ENCODE data around the gene LTA4H. TPM values are rescaled to one million over a fixed set of nuclear protein-coding genes. Genes with fewer than 3 reads are reported as not detected.

Gene LTA4H
- total and polyA plus RNA-seq, 2 experiments from 2014 or later, result 35.0 to 90.5 TPM

GRCh38 chr12:96045566-96045965, 10.2 kb upstream of the LTA4H start:
- H3K27ac ChIP-seq, result no peak overlapping the region
- 97% methylated on average over 7 of the region's 7 CpGs for WGBS (ENCODE audit: low lambda C conversion rate, missing lambda C conversion rate)
- TF ChIP-seq EZH2 (IDR thresholded peaks at IDR 0.05; ENCODE audit: borderline replicate concordance), result no peak
- TF ChIP-seq, protein P1, sequence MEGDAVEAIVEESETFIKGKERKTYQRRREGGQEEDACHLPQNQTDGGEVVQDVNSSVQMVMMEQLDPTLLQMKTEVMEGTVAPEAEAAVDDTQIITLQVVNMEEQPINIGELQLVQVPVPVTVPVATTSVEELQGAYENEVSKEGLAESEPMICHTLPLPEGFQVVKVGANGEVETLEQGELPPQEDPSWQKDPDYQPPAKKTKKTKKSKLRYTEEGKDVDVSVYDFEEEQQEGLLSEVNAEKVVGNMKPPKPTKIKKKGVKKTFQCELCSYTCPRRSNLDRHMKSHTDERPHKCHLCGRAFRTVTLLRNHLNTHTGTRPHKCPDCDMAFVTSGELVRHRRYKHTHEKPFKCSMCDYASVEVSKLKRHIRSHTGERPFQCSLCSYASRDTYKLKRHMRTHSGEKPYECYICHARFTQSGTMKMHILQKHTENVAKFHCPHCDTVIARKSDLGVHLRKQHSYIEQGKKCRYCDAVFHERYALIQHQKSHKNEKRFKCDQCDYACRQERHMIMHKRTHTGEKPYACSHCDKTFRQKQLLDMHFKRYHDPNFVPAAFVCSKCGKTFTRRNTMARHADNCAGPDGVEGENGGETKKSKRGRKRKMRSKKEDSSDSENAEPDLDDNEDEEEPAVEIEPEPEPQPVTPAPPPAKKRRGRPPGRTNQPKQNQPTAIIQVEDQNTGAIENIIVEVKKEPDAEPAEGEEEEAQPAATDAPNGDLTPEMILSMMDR (IDR thresholded peaks at IDR 0.05; ENCODE audit: poor library complexity), result no peak
- TF ChIP-seq EZH2phosphoT487 (IDR thresholded peaks at IDR 0.05; ENCODE audit: low read depth, severe bottlenecking, unreplicated experiment), result no peak
- H4K20me1 ChIP-seq (ENCODE audit: insufficient read depth, poor library complexity, severe bottlenecking), result no peaks in the 10 kb centered on the region
- no peak overlapping the region for H3K4me2 ChIP-seq
- H3K79me2 ChIP-seq, result no peaks in the 10 kb centered on the region
- DNase-seq (ENCODE audit: low spot score), result no peak
- H2AFZ ChIP-seq, result no peak overlapping the region
- no peaks in the 10 kb centered on the region for H3K9me2 ChIP-seq (replicated peaks; ENCODE audit: insufficient read depth)
- H3K4me1 ChIP-seq (ENCODE audit: insufficient read depth), result peaks cover 10% of the 10 kb centered on the region
- H3K9me3 ChIP-seq (ENCODE audit: low read depth), result no peaks in the 10 kb centered on the region
- H3K27me3 ChIP-seq, result no peaks in the 10 kb centered on the region
- H3K4me3 ChIP-seq, result no peak overlapping the region
- no peaks in the 10 kb centered on the region for H3K36me3 ChIP-seq (replicated peaks; ENCODE audit: insufficient read depth, low read depth)

GRCh38 chr12:96044943-96045290, 9.5 kb upstream of the LTA4H start:
- TF ChIP-seq, protein P1 (IDR thresholded peaks at IDR 0.05; ENCODE audit: poor library complexity), result no peak
- TF ChIP-seq EZH2 (IDR thresholded peaks at IDR 0.05; ENCODE audit: borderline replicate concordance) (no peak), EZH2phosphoT487 (IDR thresholded peaks at IDR 0.05; ENCODE audit: low read depth, severe bottlenecking, unreplicated experiment) (no peak)
- no peak overlapping the region for H3K27ac ChIP-seq
- H3K36me3 ChIP-seq (replicated peaks; ENCODE audit: insufficient read depth, low read depth), result no peaks in the 10 kb centered on the region
- H4K20me1 ChIP-seq (ENCODE audit: insufficient read depth, poor library complexity, severe bottlenecking), result no peaks in the 10 kb centered on the region
- no peaks in the 10 kb centered on the region for H3K9me3 ChIP-seq (ENCODE audit: low read depth)
- no peaks in the 10 kb centered on the region for H3K27me3 ChIP-seq
- no peak overlapping the region for H2AFZ ChIP-seq
- no peaks in the 10 kb centered on the region for H3K79me2 ChIP-seq
- no peak overlapping the region for H3K4me3 ChIP-seq
- H3K4me2 ChIP-seq, result no peak overlapping the region
- H3K9me2 ChIP-seq (replicated peaks; ENCODE audit: insufficient read depth), result no peaks in the 10 kb centered on the region
- H3K4me1 ChIP-seq (ENCODE audit: insufficient read depth), result peaks cover 10% of the 10 kb centered on the region
- no peak for DNase-seq (ENCODE audit: low spot score)
- WGBS (ENCODE audit: low lambda C conversion rate, missing lambda C conversion rate), result 94% methylated on average over 2 of the region's 2 CpGs

DNA sequence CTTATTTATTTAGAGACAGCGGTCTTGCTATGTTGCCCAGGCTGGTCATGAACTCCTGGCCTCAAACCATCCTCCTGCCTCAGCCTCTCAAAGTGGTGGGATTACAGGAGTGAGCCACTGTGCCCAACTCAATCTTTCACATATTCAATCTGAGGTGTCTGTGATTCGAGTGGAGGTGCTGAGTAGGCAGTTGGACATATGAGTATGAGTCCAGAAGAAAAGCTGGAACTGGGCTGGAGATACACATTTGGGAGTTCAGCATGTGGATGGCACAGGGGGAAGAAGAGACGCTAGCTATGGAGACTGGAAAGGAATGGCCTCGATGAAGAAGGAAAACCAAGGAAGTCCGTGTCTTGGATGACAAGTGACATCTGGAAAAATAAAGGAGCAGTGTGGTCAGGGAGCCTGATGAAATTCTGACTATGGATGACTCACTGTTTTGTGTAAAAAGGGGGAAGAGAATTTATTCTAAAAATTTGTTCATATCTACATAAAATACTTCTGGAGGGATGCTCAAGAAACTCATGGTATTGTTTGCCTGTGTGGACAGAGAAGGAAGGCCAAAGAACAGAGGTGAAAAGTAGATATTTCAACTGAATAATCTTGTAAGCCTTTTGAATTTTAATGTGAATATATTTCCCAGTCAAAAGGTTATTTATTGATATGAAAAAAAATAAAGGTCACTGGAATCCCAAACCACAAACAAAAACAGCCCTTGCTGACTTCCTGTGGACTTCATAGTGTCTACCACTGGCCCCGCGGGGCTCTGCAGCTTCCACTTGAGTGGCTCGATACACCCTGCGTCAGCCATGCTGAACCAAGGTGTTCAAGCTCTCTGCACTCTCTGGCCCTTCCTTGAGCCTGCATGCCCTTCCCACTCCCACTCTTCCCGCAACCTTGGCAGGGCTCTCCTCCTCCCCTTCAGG, 8.9 kb upstream of the LTA4H start:
- H3K4me2 ChIP-seq, result no peak overlapping the region

More for the DNA sequence above, 8.9 kb upstream of the LTA4H start:
- no peaks in the 10 kb centered on the region for H4K20me1 ChIP-seq (ENCODE audit: insufficient read depth, poor library complexity, severe bottlenecking)
- H3K4me1 ChIP-seq (ENCODE audit: insufficient read depth), result peaks cover 10% of the 10 kb centered on the region
- no peaks in the 10 kb centered on the region for H3K36me3 ChIP-seq (replicated peaks; ENCODE audit: insufficient read depth, low read depth)
- H3K27ac ChIP-seq, result no peak overlapping the region
- TF ChIP-seq EZH2 (IDR thresholded peaks at IDR 0.05; ENCODE audit: borderline replicate concordance), result no peak
- no peak for TF ChIP-seq EZH2phosphoT487 (IDR thresholded peaks at IDR 0.05; ENCODE audit: low read depth, severe bottlenecking, unreplicated experiment)
- TF ChIP-seq, protein P1 (IDR thresholded peaks at IDR 0.05; ENCODE audit: poor library complexity), result no peak
- no peak overlapping the region for H3K4me3 ChIP-seq
- H2AFZ ChIP-seq, result no peak overlapping the region
- 85% methylated on average over 10 of the region's 10 CpGs for WGBS (ENCODE audit: low lambda C conversion rate, missing lambda C conversion rate)
- H3K9me3 ChIP-seq (ENCODE audit: low read depth), result no peaks in the 10 kb centered on the region
- no peak for DNase-seq (ENCODE audit: low spot score)
- no peaks in the 10 kb centered on the region for H3K9me2 ChIP-seq (replicated peaks; ENCODE audit: insufficient read depth)
- H3K27me3 ChIP-seq, result no peaks in the 10 kb centered on the region
- H3K79me2 ChIP-seq, result no peaks in the 10 kb centered on the region
